Limb (tissue), 2 donors: ENCODE measurements around the gene CREB3L4.
"Not testable (repeated sequence)": the region's sequence is repeated elsewhere in the genome, so short reads cannot be mapped to it uniquely, and the experiment has no call there.

Experiments used
- DNase-seq, 2 donors: peaks; one replicate each; pipeline ENCODE4 v3.0.0-alpha.2; 2016; ENCODE audit errors: extremely low spot score in 2 of 2

Gene CREB3L4

GRCh38 chr1:153958111-153958960 lies 9.4 kb upstream of the CREB3L4 start, which contains the start of gene CRTC2:
Gene CRTC2, minus strand, starts transcription at chr1:153958612. Its CDS starts 115 bp downstream, at chr1:153958497.
- peak; percentile 98 to 100 for DNase-seq

GRCh38 chr1:153958961-153959260 lies 8.8 kb upstream of the CREB3L4 start:
- DNase-seq = no peak

- no peak for DNase-seq
These were observed 8.2 kb upstream of the CREB3L4 start for GRCh38 chr1:153959454-153959853.

GRCh38 chr1:153960206-153960605 lies 7.5 kb upstream of the CREB3L4 start:
- DNase-seq = no peak

DNA sequence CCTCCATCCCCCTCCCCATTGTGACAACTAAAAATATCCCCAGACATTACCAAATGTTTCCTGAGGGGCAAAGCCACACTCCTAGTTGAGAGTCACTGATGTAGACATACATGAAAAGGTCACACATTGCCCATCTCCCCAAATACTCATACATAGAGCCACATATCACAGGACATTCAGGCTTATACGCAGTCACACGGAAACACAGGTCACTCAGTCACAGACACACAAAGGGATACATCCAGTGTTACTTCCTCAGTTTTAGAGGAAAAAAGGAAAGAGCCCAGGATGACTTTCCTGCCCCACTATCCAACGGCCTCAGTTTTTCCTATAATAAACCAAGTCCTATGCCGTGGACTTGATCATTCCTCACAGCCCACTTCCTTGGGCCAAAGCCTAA lies 6.3 kb upstream of the CREB3L4 start:
- DNase-seq = no peak

DNA sequence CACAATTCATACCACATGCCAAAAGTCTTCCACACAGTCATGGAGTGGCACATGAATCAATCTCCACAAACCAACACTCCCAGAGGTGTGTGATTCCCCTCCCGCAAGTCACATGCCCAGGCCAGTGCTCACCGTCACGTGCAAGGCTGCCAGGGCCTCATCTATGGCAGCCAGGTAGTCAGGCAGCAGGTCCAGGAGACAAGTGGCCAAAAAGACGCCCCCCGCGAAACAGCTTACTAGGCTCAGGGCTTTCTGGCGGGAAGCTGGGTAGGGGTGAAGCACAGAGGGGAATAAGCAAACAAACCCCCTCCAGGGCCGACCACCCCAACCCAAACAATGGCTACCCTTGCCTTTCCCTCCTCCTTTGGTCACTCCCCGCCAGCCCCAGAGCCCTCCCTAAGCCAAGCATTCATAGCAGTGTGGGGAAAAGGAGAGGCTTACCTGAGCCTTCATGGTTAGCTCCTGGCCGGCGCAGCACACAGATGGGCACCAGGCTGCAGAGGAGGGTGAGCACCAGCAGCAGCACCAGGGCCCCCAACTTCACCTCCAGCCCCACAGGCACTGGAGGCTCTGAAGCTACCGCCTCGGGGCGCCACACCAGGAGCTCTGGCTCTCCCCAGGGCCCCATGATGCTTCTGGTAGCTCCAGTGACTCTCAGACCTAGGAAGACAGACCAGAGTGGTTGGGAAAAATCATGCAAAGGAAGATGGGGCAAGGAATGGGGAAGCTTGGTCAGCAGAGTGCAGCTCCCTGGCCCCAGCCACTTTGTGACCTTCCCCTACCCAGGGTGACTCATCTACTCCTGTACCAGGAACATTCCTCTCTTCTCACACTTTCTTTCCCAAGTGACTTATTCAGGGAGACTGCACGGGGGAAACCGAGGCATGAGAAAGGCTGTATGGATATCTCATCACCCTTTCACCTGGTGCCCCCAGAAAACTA lies 5.3 kb upstream of the CREB3L4 start:
- DNase-seq = no peak

DNA sequence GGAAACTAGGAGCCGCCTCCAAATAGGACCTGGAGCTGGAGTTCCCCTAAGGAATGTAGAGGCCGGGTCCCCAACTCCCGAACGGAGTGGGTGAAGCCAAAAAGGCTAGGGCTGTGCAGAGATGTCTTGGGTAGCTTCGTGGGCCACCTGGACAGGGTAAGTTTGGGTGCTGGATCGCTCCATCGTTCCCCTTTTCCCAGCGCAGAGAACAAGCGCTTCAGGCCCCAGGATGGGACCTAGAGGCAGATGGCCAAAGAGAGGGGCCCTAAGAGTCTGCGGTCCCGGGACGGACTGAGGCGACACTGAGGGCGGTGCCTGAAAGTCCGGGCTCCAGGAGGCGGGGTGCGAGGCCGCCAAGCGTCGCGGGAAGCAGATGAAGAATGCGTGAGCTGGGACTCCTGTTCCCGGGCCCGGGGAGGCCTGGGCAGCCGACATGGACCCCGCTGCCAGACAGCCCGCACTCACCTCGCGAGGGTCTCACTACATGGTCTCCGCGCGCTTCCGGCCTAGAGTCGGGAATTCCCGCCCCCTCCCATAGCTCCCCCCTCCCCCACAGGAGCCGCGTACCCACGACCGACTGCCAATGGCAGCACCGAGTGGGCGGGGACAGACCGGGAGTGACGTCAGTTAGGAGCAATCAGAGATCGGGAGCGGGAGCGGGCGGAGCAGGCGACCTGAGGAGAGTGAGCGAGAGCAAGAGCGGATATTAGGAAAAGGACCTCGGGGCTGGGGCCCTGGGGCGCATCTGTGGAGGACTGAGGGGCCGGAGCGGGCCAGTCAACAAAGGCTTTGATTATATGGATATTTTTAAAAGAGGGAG lies 4.5 kb upstream of the CREB3L4 start, which contains the start of gene SLC39A1:
Gene SLC39A1 (minus strand): TSS at position 508 of the 820 bp plus-strand sequence. CDS start 822 bp downstream, outside the sequence.
- peak; percentile 98 to 100 for DNase-seq

GRCh38 chr1:153963850-153964331 lies 3.8 kb upstream of the CREB3L4 start:
- peak in 1 of 2 donors; percentile 75 for DNase-seq

DNA sequence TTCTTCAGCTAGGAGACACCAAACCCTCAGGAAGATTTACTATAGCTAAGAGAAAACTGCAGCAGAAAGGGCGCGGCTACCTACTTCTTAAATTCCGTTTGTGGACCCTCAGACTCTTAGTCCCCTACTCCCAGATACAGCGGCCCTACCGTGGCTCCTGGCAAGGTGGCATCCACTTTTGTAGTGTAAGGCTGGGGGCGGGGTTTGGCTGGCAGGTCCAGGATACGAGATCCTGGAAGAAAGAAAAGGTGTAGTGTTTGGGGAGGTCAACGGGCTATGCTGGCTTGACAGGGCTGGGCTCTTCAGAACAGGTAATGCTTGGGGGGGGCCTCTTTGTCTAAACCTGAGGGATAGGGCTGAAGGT lies 280 bp downstream of the CREB3L4 start:
- no peak for DNase-seq

- no peak for DNase-seq
These were observed 706 bp downstream of the CREB3L4 start for GRCh38 chr1:153968408-153968807.

- no peak for DNase-seq
These were observed 1.3 kb downstream of the CREB3L4 start for GRCh38 chr1:153968972-153969371.

GRCh38 chr1:153970346-153970745 lies 2.6 kb downstream of the CREB3L4 start:
- no peak for DNase-seq

DNA sequence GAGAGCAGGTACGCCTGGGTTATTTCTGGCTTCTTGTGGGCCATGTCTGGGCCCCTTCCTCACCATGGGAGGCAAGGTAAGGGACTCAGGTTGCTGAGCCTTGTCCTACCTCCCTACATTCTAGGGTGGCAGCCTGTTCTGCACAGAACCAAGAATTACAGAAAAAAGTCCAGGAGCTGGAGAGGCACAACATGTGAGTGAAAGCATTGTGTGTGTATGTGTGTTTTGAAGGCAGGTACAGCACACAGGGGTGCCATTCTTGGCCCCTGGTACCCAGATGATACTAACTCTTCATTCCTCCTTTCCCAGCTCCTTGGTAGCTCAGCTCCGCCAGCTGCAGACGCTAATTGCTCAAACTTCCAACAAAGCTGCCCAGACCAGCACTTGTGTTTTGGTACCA lies 5.4 kb downstream of the CREB3L4 start:
- DNase-seq = no peak

- DNase-seq = no peak
These were observed 5.8 kb downstream of the CREB3L4 start for GRCh38 chr1:153973525-153973924.

DNA sequence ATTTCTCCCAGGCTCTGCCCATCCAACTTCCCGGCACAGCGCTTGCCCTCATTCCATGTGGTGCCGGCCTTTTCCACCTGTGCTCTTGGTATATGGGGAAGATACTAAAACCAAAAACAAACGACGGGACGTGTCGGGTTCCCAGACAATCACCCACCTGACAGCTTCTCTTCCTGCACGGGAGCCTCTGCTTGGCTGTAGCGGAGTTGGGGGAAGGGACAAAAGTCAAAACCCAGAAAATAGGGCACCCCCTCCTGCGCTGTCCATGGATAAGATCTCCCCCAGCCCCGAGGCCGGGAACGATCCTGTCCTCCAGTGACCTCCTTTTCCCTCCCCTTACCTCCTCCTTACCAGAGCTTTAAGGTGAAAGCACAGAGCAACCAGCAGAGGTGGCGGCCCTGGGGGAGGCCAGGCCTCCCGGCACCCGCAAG lies 9.1 kb downstream of the CREB3L4 start:
- DNase-seq = no peak

DNA sequence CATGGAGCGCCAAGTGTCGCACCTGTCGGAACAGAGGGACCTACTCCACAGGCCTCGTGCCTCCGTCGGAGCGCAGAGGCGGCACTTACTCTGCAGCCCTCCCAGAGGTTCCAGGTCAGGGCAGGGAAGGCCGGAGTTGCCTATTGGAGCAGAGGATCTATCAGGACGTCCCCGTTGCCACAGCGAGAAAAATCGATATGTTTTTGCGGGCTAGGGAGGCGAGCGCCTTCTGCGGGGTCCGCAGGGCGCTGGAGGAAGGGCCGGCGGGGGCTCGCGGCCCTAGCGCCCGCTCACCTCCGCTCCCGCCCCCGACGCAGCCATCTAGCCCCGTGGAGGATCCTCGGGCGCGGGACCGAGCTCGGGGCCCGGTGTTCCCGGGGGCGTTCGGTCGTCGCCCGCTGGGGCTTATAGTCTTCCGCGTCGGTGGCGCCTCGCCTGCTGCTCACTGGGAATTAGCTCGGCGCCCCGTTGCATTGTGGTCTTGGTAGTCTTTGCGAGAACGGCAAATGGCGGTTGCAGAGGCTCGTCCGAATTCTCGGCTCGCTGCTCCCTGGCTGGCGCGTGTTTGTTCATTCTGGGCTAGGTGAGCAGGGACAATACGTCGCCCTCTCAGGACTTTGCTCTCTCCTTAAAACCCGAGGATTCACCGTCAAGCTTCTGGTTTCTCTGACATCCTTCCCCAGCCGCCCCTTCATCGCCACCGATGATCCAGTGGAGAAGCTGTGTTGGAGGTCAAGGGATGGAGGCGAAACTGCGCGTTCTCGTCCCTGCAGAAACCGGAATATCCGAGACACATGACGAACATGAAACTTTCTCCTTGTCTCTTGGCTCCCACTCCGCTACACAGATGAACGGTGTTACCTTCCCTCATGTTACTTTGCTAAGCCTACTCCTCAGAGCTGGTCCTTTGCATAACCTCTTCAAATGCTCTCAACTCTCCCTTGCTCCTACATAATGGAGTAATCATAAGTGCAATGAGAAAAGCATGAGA lies 9.8 kb downstream of the CREB3L4 start, which contains the start of gene JTB:
Gene JTB (minus strand): TSS at position 425 of the 991 bp plus-strand sequence. CDS start 422 bp downstream, at position 3.
- peak; percentile 85 to 90 for DNase-seq

GRCh38 chr1:153978274-153978909 lies 10.7 kb downstream of the CREB3L4 start:
- DNase-seq = no peak

- not testable (repeated sequence) for DNase-seq
These were observed 11.4 kb downstream of the CREB3L4 start for GRCh38 chr1:153979091-153979490.

DNA sequence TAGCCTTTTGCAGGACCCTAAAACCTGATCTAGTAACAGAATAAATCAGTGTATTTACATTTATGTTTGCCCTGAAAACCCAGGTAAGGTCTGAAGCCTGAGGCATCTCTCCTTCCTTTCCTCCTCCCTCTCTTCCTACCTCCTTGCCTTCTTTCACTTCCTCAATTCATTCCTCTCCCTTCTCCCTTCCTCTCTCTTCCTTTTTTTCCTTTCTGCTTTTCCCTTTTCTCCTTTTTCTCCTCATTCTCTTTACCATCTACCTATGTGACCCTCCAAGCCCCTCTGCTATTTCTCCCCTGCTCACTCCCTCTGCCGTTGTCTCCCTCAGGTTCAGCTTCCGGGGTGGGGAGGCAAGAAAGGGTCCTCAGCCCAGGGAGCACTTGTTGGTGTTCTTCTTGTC lies 14.0 kb downstream of the CREB3L4 start:
- not testable (repeated sequence) for DNase-seq
